IMR-90 (cell line): ENCODE data around the gene ADARB2.

ENCODE experiments used
- BHLHE40 ChIP-seq: fragments of 150-350 bp; IDR thresholded peaks from 2 replicates; pipeline ENCODE4 v1.6.1; 2016; ENCODE audit warnings: mild to moderate bottlenecking, low read depth, low read length
- CEBPB ChIP-seq: IDR thresholded peaks from 2 replicates; pipeline ENCODE4 v1.6.1; 2012; ENCODE audit warnings: low read depth, low read length, improper control_type of control experiment
- MAFK ChIP-seq: IDR thresholded peaks from 2 replicates; pipeline ENCODE4 v1.6.1; 2012; ENCODE audit warnings: low read depth, low read length, improper control_type of control experiment
- POLR2A ChIP-seq: IDR thresholded peaks from 2 replicates; pipeline ENCODE4 v1.6.1; 2012; ENCODE audit warnings: mild to moderate bottlenecking, low read depth, low read length
- RAD21 ChIP-seq: IDR thresholded peaks from 2 replicates; pipeline ENCODE4 v1.6.1; 2012; ENCODE audit warnings: low read length, improper control_type of control experiment
- RFX5 ChIP-seq: IDR thresholded peaks from 2 replicates; pipeline ENCODE4 v1.8.0; 2012; ENCODE audit warnings: low read depth, mild to moderate bottlenecking, low read length, moderate library complexity
- TF ChIP-seq, protein P1 (sequence below): conservative IDR thresholded peaks from 2 replicates; pipeline ENCODE4 v1.5.1; 2012; ENCODE audit warnings: mild to moderate bottlenecking, low read depth, low read length, improper control_type of control experiment
- TF ChIP-seq, protein P2 (sequence below): fragments of 150-350 bp; IDR thresholded peaks from 2 replicates; pipeline ENCODE4 v1.6.1; 2016; ENCODE audit warnings: low read depth, mild to moderate bottlenecking, low read length, moderate library complexity, borderline replicate concordance
- TF ChIP-seq, protein P3 (sequence below): fragments of 150-350 bp; IDR thresholded peaks from 2 replicates; pipeline ENCODE4 v1.6.1; 2017; ENCODE audit warnings: mild to moderate bottlenecking, antibody characterized with exemption, low read length, low read depth

DNA sequence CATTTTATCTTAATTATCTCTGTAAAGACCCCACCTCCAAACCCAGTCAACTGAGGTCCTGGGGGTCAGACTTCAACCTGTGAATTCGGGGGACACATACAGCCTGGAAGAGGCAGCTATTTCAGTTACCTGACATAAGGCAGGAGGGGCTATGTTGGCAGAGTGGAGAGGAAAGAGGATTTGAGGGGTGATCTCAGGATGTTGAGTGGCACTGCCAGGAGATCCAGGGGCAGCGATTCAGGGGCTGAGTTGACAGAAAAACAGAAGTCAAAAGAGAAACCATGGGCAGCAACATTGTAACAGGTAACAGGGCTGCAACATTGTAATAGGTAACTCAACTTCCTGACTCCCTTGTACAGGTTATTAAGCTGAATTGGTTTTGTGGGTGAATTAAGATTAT is 162.6 kb downstream of the ADARB2 start:
- TF ChIP-seq, protein P1, sequence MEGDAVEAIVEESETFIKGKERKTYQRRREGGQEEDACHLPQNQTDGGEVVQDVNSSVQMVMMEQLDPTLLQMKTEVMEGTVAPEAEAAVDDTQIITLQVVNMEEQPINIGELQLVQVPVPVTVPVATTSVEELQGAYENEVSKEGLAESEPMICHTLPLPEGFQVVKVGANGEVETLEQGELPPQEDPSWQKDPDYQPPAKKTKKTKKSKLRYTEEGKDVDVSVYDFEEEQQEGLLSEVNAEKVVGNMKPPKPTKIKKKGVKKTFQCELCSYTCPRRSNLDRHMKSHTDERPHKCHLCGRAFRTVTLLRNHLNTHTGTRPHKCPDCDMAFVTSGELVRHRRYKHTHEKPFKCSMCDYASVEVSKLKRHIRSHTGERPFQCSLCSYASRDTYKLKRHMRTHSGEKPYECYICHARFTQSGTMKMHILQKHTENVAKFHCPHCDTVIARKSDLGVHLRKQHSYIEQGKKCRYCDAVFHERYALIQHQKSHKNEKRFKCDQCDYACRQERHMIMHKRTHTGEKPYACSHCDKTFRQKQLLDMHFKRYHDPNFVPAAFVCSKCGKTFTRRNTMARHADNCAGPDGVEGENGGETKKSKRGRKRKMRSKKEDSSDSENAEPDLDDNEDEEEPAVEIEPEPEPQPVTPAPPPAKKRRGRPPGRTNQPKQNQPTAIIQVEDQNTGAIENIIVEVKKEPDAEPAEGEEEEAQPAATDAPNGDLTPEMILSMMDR = no peak
- TF ChIP-seq, protein P2, sequence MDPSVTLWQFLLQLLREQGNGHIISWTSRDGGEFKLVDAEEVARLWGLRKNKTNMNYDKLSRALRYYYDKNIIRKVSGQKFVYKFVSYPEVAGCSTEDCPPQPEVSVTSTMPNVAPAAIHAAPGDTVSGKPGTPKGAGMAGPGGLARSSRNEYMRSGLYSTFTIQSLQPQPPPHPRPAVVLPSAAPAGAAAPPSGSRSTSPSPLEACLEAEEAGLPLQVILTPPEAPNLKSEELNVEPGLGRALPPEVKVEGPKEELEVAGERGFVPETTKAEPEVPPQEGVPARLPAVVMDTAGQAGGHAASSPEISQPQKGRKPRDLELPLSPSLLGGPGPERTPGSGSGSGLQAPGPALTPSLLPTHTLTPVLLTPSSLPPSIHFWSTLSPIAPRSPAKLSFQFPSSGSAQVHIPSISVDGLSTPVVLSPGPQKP = no peak
- no peak for TF ChIP-seq MAFK
- TF ChIP-seq POLR2A = no peak
- TF ChIP-seq, protein P3, sequence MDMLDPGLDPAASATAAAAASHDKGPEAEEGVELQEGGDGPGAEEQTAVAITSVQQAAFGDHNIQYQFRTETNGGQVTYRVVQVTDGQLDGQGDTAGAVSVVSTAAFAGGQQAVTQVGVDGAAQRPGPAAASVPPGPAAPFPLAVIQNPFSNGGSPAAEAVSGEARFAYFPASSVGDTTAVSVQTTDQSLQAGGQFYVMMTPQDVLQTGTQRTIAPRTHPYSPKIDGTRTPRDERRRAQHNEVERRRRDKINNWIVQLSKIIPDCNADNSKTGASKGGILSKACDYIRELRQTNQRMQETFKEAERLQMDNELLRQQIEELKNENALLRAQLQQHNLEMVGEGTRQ = no peak
- TF ChIP-seq CEBPB = no peak
- TF ChIP-seq RAD21 = no peak
- no peak for TF ChIP-seq RFX5
- TF ChIP-seq BHLHE40 = no peak
